PC-3 (cell line): ENCODE data around the gene DUOX2.

Source experiments
- CTCF ChIP-seq: fragments of 300-600 bp; sonication (generic); conservative IDR thresholded peaks from 2 replicates; pipeline ENCODE4 v1.5.1; 2017; ENCODE audit warnings: antibody characterized with exemption, low read depth, mild to moderate bottlenecking, low read length
- EZH2phosphoT487 ChIP-seq: fragments of 300-600 bp; sonication (generic); IDR thresholded peaks from 2 replicates; pipeline ENCODE4 v1.6.1; 2018; ENCODE audit warnings: mild to moderate bottlenecking, antibody characterized with exemption, low read length, borderline replicate concordance

- no peak for TF ChIP-seq CTCF
- TF ChIP-seq EZH2phosphoT487 = no peak
These were observed 29.1 kb upstream of the DUOX2 start for GRCh38 chr15:45143056-45143455.
